HEK293 (cell line): ENCODE data around the gene RPL10.

Source experiments
- KLF10 ChIP-seq: fragments of 450-650 bp; IDR thresholded peaks from 2 replicates; pipeline ENCODE4 v1.5.1; 2018; ENCODE audit warnings: missing biosample characterization, mild to moderate bottlenecking, missing genetic modification characterization
- KLF8 ChIP-seq: fragments of 450-650 bp; formaldehyde crosslinking; IDR thresholded peaks from 2 replicates; pipeline ENCODE4 v1.5.1; 2016; ENCODE audit warnings: missing biosample characterization, missing genetic modification characterization
- PRDM10 ChIP-seq: fragments of 450-650 bp; formaldehyde crosslinking; IDR thresholded peaks from 2 replicates; pipeline ENCODE4 v1.5.1; 2016; ENCODE audit warnings: missing biosample characterization, missing genetic modification characterization
- PRDM4 ChIP-seq: fragments of 450-650 bp; formaldehyde crosslinking; IDR thresholded peaks from 2 replicates; pipeline ENCODE4 v1.5.1; 2017; ENCODE audit warnings: missing biosample characterization, missing genetic modification characterization
- SP2 ChIP-seq: fragments of 450-650 bp; formaldehyde crosslinking; IDR thresholded peaks from 2 replicates; pipeline ENCODE4 v1.5.1; 2016; ENCODE audit warnings: missing biosample characterization, missing genetic modification characterization
- TRIM28 ChIP-seq: IDR thresholded peaks from 2 replicates; pipeline ENCODE4 v1.6.1; 2011; ENCODE audit warnings: low read length, control low read depth, borderline replicate concordance
- TSHZ1 ChIP-seq: fragments of 450-650 bp; formaldehyde crosslinking; IDR thresholded peaks from 2 replicates; pipeline ENCODE4 v1.5.1; 2016; ENCODE audit warnings: missing biosample characterization, missing genetic modification characterization, borderline replicate concordance
- ZBTB1 ChIP-seq: fragments of 450-650 bp; formaldehyde crosslinking; IDR thresholded peaks from 2 replicates; pipeline ENCODE4 v1.5.1; 2016; ENCODE audit warnings: missing biosample characterization, missing genetic modification characterization
- ZBTB8A ChIP-seq: fragments of 450-650 bp; formaldehyde crosslinking; IDR thresholded peaks from 2 replicates; pipeline ENCODE4 v1.5.1; 2016; ENCODE audit warnings: missing biosample characterization, missing genetic modification characterization
- ZIC2 ChIP-seq: fragments of 450-650 bp; formaldehyde crosslinking; IDR thresholded peaks from 2 replicates; pipeline ENCODE4 v1.5.1; 2016; ENCODE audit warnings: missing biosample characterization, missing genetic modification characterization
- ZNF114 ChIP-seq: fragments of 450-650 bp; formaldehyde crosslinking; IDR thresholded peaks from 2 replicates; pipeline ENCODE4 v1.5.0; 2017; ENCODE audit warnings: missing biosample characterization, missing genetic modification characterization
- ZNF157 ChIP-seq: fragments of 450-650 bp; formaldehyde crosslinking; IDR thresholded peaks from 2 replicates; pipeline ENCODE4 v1.5.1; 2016; ENCODE audit warnings: missing biosample characterization, missing genetic modification characterization
- ZNF18 ChIP-seq: fragments of 450-650 bp; formaldehyde crosslinking; IDR thresholded peaks from 2 replicates; pipeline ENCODE4 v1.5.1; 2016; ENCODE audit warnings: missing biosample characterization, missing genetic modification characterization
- ZNF302 ChIP-seq: fragments of 450-650 bp; formaldehyde crosslinking; IDR thresholded peaks from 2 replicates; pipeline ENCODE4 v1.5.1; 2016; ENCODE audit warnings: missing biosample characterization, missing genetic modification characterization, low read depth
- ZNF341 ChIP-seq: fragments of 450-650 bp; formaldehyde crosslinking; IDR thresholded peaks from 2 replicates; pipeline ENCODE4; 2016; ENCODE audit warnings: low read depth, missing biosample characterization, missing genetic modification characterization
- ZNF449 ChIP-seq: fragments of 450-650 bp; formaldehyde crosslinking; IDR thresholded peaks from 2 replicates; pipeline ENCODE4 v1.5.1; 2017; ENCODE audit warnings: missing biosample characterization, mild to moderate bottlenecking, missing genetic modification characterization, moderate library complexity
- ZNF501 ChIP-seq: fragments of 450-650 bp; formaldehyde crosslinking; IDR thresholded peaks from 2 replicates; pipeline ENCODE4 v1.5.1; 2016; ENCODE audit warnings: missing biosample characterization, missing genetic modification characterization
- ZNF658 ChIP-seq: fragments of 450-650 bp; formaldehyde crosslinking; IDR thresholded peaks from 2 replicates; pipeline ENCODE4; 2016; ENCODE audit warnings: missing biosample characterization, missing genetic modification characterization
- ZSCAN30 ChIP-seq: fragments of 450-650 bp; IDR thresholded peaks from 2 replicates; pipeline ENCODE4 v1.5.1; 2018; ENCODE audit warnings: missing biosample characterization, mild to moderate bottlenecking, missing genetic modification characterization, moderate library complexity

Gene RPL10

GRCh38 chrX:154378059-154378798 lies 19.9 kb upstream of the RPL10 start (continued):
- no peak for TF ChIP-seq ZNF341 (tag by site-specific recombination)
- TF ChIP-seq TSHZ1 (tag by site-specific recombination) = no peak
- no peak for TF ChIP-seq PRDM4 (tag by site-specific recombination)
- no peak for TF ChIP-seq ZNF114 (tag by site-specific recombination)
- peak; percentile 63 for TF ChIP-seq PRDM10 (tag by site-specific recombination)
- peak; percentile 89 for TF ChIP-seq ZBTB8A
- TF ChIP-seq ZBTB1 = peak; percentile 19; the same call in 1 of the 2 replicates
- no peak; the same call in 1 of the 2 replicates for TF ChIP-seq KLF10
- no peak; the same call in 1 of the 2 replicates for TF ChIP-seq ZNF501
- peak; percentile 30; the same call in 1 of the 2 replicates for TF ChIP-seq ZSCAN30 (tag by site-specific recombination)
- TF ChIP-seq ZNF302 (tag by site-specific recombination) = no peak
- TF ChIP-seq ZNF157 = no peak
- TF ChIP-seq ZNF658 = no peak
- no peak for TF ChIP-seq SP2 (tag by site-specific recombination)
- peak; percentile 4; the same call in 1 of the 2 replicates for TF ChIP-seq KLF8
- peak; percentile 57 for TF ChIP-seq ZIC2 (tag by site-specific recombination)
- peak; percentile 31; the same call in 1 of the 2 replicates for TF ChIP-seq ZNF449 (tag by site-specific recombination)
- no peak for TF ChIP-seq TRIM28
- no peak for TF ChIP-seq ZNF18 (tag by site-specific recombination)
- TF ChIP-seq, all 188 proteins: peak for 25
